Astrocyte of the cerebellum (primary cell): ENCODE data around the gene ICE2.

Experiments
- DNase-seq: peaks from one replicate; pipeline ENCODE4 v3.0.0-alpha.2; 2011; ENCODE audit warnings: low read depth
- H3K4me3 ChIP-seq: 2 replicates; pipeline ENCODE4 v1.5.1; 2011; ENCODE audit warnings: mild to moderate bottlenecking, low read depth, low read length, moderate library complexity
- CTCF ChIP-seq: IDR thresholded peaks from 2 replicates; pipeline ENCODE4 v1.5.1; 2012; ENCODE audit warnings: low read length, low read depth, moderate library complexity, mild to moderate bottlenecking; ENCODE audit errors: missing control alignments
- in situ Hi-C: cut with HindIII; loops from 2 replicates; pipeline ENCODE4 v1.10.0; 2017; ENCODE audit warnings: low sequenced_read_pairs

ICE2 gene

GRCh38 chr15:60513676-60514075 lies 34.7 kb upstream of the ICE2 start:
- DNase-seq = no peak
- no peak for TF ChIP-seq CTCF
- no peak overlapping the region for H3K4me3 ChIP-seq
- in situ Hi-C loops = no loop called here

- H3K4me3 ChIP-seq = no peak overlapping the region
- no peak for DNase-seq
- TF ChIP-seq CTCF = no peak
- in situ Hi-C loops = no loop called here
These were observed 34.0 kb upstream of the ICE2 start for GRCh38 chr15:60512937-60513336.

GRCh38 chr15:60511351-60512031 lies 32.5 kb upstream of the ICE2 start:
- TF ChIP-seq CTCF = no peak
- in situ Hi-C loops = no loop called here
- no peak for DNase-seq
- H3K4me3 ChIP-seq = no peak overlapping the region

GRCh38 chr15:60510006-60510405 lies 31.1 kb upstream of the ICE2 start:
- no peak overlapping the region for H3K4me3 ChIP-seq
- no peak for DNase-seq
- in situ Hi-C loops = no loop called here
- no peak for TF ChIP-seq CTCF

- no peak for TF ChIP-seq CTCF
- no peak for DNase-seq
- H3K4me3 ChIP-seq = no peak overlapping the region
- in situ Hi-C loops = no loop called here
These were observed 30.5 kb upstream of the ICE2 start for GRCh38 chr15:60509470-60509869.

GRCh38 chr15:60508442-60508841 lies 29.5 kb upstream of the ICE2 start:
- DNase-seq = no peak
- in situ Hi-C loops = no loop called here

More at GRCh38 chr15:60508442-60508841, 29.5 kb upstream of the ICE2 start:
- H3K4me3 ChIP-seq = no peak overlapping the region
- no peak for TF ChIP-seq CTCF
